NCI-H446 (cell line): ENCODE measurements around the gene SNCB.

Experiments used
- DNase-seq, 2 experiments: peaks; one replicate each; lab custom pipeline; 2025; lab: John Stamatoyannopoulos, UW

Gene SNCB

GRCh38 chr5:176644878-176645670 lies 14.7 kb upstream of the SNCB start:
- no peak for DNase-seq

GRCh38 chr5:176644294-176644693 lies 14.0 kb upstream of the SNCB start:
- DNase-seq = no peak

- DNase-seq = no peak
Measured at GRCh38 chr5:176643491-176644219, 13.3 kb upstream of the SNCB start.

DNA sequence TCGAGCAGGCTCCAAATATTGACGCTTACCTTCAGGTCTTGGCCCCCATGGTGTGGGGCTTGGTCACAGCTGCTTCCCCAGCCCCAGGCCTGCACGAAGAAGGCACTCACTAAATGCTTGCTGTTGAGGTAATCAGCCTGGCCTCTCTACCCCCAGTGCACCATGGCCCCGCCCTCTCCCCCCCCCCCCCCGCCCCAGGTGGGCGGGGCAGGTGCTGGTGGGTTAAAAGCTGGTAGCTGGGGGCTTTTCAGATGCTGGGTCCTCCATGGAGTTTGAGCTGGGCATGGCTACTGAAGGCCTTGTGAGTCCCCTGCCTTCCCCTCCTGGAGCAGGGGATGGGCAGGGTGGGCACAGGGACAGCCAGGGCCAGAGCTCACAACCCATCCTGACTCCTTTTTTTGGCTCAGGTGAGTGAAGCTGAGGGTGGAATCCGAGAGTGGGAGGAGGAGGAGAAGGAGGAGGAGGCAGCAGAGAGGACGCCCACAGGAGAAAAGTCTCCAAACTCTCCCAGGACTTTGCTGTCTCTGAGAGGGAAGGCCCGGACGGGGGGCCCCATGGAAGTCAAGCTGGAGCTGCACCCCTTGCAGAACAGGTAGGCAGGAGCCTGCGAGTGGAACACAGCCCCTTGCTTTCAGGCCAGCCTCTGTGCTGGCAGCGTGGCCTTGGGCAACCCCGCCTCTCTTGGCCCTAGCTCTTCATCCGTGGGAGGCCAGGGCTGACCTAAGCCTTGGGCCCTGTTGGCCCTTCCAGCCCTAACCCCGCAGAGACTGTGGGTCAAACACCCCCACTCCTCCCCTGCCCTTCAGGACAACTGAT lies 12.5 kb upstream of the SNCB start:
- no peak for DNase-seq

GRCh38 chr5:176640616-176641015 lies 10.3 kb upstream of the SNCB start:
- DNase-seq = no peak

GRCh38 chr5:176639981-176640380 lies 9.6 kb upstream of the SNCB start:
- peak; percentile 96 to 99 for DNase-seq

- DNase-seq = no peak
Measured at GRCh38 chr5:176639208-176639607, 8.9 kb upstream of the SNCB start.

- no peak for DNase-seq
Measured at GRCh38 chr5:176638437-176638836, 8.1 kb upstream of the SNCB start.

DNA sequence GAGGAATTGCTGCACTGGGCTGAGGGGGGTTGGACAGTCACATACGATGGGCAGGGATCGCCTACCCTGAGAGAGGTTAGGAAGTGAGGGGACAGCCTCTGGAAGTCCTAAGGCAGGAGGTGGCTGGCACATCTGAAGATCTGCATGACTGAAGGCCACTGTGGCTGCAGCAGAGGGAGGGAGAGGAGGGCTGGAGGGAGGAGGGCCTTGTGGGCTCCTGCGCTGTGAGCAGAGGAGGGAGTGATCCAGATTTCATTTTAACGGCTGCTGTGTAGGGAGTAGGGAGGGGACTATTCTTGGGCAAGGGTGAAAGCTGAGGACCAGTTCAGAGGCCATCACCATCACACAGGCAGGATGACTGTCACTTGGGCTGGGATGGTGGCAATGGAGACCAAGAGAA lies 7.2 kb upstream of the SNCB start:
- no peak for DNase-seq

- DNase-seq = no peak
Measured at GRCh38 chr5:176636426-176636825, 6.1 kb upstream of the SNCB start.

GRCh38 chr5:176633598-176633997 lies 3.3 kb upstream of the SNCB start:
- DNase-seq = no peak

DNA sequence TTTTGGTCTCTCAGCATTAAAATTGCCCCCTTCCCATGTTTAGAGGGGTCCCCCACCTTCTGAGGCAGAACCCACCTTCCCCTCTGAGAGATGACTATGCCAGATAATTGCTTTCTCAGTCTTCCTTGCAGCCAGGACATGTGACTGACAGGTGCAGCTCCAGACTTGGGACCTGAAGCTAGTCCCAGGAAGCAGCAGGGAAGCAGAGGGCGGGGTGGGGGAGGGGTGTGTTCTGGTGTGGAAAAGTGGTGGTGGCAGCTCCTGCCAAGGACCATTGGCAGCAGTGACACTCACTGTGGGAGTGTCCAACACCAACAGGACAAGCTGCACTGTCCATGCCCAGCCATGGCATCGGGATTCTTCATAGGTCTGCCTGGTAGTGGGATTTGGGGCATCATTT lies 2.4 kb upstream of the SNCB start:
- peak in 1 of 2 experiments; percentile 38 for DNase-seq

DNA sequence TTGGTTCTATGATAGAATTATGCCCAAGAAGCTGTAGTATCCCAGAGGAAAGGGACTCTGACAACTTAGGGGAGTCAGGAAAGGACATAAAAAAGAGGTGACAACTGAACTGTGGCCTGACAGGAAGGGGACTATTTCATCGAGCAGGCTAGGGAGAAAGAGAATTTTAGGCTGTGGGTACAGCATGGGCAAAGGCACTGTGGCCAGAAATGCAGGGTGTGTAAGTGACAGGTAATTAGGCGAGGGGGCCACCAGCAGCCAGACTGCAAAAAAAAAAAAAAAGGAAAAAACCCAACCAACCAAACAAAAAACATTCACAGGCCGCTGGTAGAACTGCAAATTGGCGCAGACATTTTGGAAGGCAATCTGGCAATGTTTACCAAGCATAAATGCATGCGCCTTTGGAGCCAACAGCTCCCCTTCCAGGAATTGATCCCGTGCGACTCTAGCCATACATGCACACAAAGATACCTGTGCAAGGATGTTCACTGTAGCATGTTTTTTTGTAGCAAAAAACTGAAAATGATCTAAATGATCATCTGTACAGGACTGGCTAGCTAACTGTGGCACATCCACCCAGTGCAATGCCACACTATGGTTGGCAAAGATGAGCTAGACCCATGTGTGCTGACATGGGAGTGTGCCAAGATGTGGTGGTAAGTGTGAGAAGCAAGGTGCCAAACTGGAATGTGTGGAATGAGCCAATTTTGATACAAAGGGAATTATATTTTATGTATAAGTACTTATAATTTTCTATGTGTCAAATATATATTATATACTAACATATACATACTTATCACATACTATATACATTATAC lies 1.3 kb upstream of the SNCB start:
- DNase-seq = peak; percentile 85 to 89

- DNase-seq = no peak
Measured at GRCh38 chr5:176630681-176631222, 418 bp upstream of the SNCB start.

GRCh38 chr5:176629317-176629852 lies 949 bp downstream of the SNCB start:
- DNase-seq = no peak

DNA sequence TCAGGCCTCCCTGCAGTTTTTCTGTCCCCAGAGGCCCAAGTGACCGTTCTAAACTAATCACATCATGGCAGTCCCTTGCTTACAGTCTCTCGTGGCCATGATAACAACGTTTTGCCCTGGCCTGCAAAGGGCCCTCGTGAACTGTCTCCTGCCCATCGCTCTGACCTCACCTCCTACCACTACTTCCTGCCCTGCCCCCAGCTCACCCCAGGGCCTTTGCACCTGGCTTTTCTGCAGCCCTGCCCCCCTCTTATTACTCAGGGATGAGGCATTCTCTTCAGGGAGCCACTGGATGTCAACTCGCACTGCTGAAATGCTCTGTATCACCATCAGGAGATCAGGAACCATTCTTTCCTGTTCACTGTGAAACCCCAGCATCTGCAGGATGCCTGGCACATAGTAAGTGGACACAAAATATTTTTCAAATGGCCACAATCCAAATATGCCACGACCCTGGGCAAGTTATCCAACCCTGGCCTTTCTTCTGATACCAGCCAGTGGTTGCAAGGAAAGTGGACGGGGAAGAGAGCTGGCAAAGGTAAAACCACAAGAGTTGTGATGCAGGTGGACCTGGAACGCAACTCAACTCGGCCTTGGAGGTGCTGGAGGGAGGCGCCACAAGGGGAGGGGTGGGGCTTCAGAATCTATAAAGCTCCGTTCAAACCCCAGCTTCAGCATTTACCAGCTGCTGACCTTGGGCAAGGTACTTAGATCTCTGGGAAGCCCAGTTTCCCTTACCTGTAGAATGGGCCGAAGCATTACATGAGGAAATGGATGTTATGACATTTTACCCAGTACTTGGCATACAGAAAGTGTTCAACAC lies 1.7 kb downstream of the SNCB start:
- no peak for DNase-seq

GRCh38 chr5:176627582-176627981 lies 2.8 kb downstream of the SNCB start:
- no peak for DNase-seq

GRCh38 chr5:176626876-176627236 lies 3.5 kb downstream of the SNCB start:
- no peak for DNase-seq

DNA sequence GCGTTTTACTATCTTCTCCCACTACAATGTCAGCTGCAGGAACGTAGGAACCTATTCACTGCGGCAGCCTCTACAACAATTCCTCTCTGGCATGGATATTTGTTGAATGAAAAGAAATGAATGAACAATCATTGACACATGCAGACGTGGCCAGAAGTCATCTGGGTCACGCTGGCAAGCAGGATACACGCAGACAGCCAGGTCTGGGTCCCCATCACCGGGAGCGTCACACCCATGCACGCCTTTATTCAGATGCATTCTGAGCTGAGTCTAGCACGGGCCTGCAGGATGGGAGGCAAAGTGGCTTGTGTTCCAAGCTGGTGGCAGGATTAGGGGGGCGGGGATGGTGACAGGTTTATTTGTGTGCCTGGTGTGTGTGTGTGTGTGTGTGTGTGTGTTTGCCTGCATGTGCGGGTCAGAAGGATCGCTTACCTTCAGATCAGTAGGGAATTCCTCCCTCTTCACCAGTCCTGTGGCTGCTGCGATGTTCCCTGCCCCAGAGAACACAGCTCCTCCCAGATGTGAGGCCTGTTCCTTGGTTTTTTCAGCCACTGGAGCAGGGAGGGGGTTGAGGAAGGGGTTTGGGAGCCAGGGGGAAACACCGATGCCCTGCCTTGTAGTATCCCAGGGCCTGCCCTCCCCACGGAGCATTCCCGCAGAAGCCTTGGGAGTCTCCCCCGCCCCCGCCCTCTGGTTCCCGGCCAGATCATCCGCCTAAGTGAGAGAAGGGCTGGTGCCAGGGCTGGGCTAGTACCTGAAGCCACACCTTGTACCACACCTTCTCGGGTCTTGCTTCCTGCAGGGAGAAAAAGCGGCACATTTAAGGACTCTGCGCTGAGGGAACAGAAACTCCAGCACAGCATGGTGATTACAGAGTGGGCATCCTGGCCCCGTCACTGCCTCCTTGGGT lies 4.1 kb downstream of the SNCB start:
- no peak for DNase-seq
